HG02840 (cell line): ENCODE data around the gene AP5S1.

Source experiments
- ATAC-seq: cut with Tn5 transposase; IDR thresholded peaks from one replicate; pipeline ENCODE4 v1.9.1; 2021; ENCODE audit warnings: mild to moderate bottlenecking, moderate library complexity, moderate number of reproducible peaks; ENCODE audit not compliant: unreplicated experiment, low FRiP score

The AP5S1 gene, protein sequence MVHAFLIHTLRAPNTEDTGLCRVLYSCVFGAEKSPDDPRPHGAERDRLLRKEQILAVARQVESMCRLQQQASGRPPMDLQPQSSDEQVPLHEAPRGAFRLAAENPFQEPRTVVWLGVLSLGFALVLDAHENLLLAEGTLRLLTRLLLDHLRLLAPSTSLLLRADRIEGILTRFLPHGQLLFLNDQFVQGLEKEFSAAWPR

GRCh38 chr20:3820048-3820900, at the start of gene AP5S1:
Gene AP5S1, plus strand, starts transcription at chr20:3820547. Its CDS starts 1,571 bp downstream, at chr20:3822118.
- peak; percentile 81 for ATAC-seq

GRCh38 chr20:3771552-3772058, 48.7 kb upstream of the AP5S1 start:
- ATAC-seq, result no peak

GRCh38 chr20:3775457-3776108, 44.8 kb upstream of the AP5S1 start:
- no peak for ATAC-seq

- no peak for ATAC-seq
Measured at GRCh38 chr20:3777381-3777715, 43.0 kb upstream of the AP5S1 start.

DNA sequence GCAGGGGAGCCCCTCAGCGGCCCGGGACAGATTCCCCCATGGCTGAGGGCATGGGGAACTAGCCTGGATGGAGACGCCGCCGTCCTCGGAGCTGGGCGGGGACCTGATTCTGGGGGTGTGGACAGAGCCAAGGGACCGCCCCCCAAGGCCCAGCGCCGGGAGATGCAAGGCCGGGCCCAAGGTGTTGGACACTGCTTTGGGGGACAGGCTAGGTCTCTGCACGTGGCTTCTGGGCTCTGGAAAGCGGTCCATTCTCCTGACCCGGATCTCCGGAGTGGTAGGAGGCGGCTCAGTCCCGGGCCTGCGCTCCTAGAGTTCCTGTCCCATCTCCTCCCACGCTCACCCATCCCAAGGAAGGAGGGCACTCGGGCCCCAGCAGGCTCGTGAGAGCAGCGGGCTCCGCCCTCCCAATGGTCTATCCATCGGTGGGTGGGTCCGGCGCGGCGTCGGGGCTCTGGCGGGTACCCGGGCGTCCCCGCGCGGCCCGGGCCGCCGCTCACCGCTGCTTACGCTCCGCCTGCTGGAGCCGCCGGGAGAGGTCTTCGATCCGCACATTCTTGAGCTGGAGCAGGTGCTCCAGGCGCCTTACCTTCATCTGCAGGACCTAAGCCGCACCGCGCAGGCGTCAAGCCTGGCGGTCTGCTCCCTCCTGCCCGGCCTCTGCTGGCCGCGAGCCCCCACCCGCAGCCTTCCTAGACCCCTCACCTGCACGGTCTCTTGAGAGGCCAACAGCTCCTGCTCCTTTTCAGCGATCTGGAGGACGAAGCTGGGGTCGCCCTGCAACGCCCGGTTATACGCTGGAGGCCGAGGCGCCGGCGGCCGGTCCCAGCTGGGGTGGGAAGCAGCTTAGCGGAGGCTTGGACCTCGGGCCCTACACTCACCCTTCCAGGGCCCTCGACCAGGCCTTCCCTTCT, 42.4 kb upstream of the AP5S1 start:
- no peak for ATAC-seq

- no peak for ATAC-seq
Measured at GRCh38 chr20:3778976-3779375, 41.4 kb upstream of the AP5S1 start.

DNA sequence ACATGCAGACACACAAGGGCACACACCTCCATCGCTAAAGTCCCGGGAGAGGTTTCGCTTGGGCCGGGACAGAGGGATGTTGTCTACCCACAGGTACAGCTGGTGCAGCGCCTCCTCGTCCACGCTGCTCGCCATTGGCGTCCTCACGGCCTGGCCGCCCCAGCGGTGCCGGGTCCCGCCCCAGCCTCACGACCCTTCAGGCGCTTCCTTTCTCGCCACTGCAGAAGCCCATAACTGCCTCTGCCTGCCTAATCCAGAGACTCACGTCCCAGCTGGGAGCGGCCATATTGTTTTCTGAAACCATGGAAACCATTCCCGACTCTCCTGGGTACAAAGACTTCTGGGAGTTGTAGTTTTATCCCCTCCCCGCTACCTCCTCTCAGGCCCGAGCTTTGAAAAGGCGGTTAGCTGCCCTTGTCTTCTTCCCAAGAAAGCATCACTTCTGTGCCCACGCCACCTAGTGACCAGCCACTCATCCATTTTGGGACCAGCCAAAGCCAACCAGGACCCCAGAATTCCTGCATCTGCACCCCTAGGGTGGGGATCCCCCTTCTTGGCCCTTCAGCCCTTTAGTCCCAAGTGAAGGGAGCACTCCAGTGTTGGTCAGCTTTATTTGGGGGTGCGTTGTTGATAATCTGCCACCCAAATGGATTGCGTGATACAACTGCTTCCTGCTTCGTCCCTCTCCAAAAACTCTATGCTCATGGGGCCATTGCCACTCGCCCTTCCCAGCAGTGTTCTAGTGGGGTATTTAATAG, 39.0 kb upstream of the AP5S1 start, which contains the start of gene SPEF1:
SPEF1 (minus strand) TSS at position 296 of the 758 bp plus-strand sequence; CDS start at position 135, 161 bp downstream.
- ATAC-seq, result peak; percentile 52

DNA sequence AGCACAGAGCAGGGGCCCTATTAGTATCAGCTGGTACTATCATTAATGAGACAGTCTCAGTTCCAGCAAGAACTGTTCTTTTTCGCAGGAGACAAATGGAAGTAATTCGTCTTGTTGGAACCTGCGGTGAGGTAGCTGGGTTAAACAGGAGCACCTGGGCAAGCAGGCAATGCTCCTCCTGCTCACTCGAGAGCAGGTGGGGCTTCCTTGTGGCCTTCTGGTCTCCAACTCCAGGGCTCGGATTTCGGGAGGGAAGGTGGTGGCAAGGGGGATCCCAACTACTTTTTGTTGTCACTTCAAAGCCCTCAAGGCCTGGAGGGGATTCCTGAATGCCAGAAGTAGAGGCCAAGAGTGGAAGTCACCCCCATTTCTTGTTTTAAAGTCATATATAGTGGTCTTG, 37.8 kb upstream of the AP5S1 start:
- no peak for ATAC-seq

GRCh38 chr20:3783068-3783489, 37.3 kb upstream of the AP5S1 start:
- no peak for ATAC-seq

DNA sequence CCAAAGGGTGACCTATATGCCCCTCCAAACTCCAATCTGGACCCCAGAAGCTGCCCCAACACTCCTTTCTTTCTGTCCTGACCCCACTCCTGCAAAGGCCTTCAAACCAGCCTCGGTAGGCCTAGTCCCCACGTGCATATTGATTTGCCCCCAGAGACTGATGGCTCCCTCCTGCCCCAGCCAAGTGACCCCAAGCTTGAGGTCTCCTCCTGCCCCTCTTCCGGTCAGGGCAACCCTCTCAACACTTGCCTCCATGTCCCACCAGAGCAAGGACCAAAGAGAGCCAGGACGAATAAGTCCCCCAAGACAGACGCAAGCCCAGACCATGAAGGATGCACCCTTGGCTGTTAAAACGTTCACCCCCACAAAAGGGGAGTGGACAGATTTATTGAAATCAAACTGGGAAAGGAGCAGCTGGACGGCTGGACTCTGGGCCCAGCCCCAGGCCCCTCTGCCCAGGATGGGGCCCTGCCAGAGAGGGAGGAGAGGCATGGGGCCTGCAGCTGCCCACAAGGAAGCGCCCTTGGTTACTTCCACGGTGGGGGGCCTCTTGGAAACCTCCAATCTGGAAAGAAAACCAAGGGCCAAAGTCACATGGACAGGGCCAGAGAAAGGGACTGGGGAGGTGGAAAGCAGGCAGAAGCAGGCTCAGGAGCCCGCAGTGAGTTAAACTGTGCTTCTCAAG, 36.7 kb upstream of the AP5S1 start:
- no peak for ATAC-seq

DNA sequence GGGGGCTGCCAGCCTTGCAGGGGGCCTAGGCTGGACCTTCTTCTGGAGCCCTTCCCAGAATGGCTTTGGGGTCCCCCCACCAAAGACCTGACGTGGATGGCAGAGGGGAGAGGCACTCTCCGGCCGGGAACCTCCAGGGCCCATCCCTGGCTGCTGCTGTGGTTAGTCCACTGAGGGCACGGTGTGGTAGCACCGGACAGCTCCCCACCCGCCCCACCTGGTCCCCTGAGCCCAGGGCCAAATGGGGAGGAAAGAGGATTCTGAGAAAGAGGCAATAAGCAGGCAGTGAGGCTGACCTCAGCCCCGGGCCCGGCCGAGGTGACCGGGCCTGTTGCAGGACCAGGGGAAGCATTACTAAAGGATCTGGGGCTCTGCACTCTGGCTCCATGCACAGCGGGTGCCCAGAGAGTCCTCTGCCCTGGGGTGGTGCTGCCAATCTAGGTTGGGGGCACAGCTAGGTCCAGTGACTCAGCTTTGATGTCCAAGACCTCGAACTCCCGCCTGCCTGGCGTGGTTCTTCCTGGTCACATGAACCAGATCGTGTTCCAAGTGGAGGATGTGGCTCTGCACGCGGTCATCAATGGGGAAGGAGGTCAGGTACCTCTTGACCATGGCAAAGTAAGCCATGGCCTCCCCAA, 36.0 kb upstream of the AP5S1 start:
- no peak for ATAC-seq

DNA sequence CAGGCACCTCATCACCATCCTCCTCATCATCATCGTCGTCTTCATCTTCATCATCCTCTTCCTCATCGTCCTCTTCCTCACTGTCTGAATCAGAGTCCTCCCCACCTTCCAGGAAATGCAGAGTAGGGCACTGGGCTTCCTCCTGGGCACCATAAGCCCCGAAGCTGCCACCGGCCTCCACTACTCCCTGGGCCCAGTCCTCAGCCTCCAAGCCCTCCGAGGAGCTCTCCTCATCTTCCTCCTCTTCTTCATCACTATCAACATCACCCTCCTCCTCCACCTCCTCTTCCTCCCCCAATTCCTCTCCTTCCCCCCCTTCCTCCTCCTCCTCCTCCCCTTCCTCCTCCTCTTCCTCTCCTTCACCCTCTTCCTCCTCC, 35.5 kb upstream of the AP5S1 start:
- ATAC-seq, result no peak

DNA sequence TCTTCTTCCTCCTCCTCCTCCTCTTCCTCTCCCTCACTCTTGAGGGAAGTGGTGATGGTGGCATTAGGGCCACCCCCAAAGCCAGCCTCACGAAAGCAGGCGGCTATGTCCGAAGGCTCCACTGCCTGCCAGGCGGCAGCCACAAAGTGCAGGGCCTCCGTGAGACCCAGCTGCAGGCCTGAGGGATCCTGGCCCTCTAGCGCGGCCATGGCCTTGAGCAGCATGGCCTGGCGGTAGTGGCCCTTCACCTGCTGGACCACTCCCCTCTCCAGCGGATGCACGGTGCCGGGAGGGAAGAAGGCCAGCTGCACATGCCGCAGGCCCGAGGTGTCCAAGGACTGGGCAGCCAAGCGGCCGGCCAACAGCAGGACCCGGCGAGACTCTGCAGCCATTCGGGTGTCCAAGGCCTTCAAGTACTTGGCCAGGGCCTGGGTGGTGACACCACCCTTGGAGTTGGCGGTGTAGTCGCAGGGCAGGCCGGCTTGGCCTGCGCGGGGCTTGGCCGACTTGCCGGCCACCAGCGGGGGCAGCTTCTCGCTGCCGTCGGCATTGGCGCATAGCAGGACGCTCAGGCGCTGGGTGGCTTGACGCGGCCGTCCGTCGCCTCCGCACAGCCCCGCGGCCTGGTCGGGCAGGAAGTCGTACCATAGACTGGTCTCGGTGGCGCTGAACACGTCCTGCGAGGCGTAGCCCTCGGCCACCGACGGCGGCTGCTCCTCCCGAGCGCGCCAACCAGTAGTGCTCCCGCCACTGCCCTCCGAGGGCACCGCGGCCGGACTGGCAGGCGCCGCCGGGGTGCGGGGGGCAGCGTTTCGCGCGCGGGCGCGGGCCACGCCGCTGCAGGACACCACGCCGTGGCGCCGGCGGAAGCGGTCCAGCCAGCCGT, 34.9 kb upstream of the AP5S1 start:
- ATAC-seq, result no peak

- no peak for ATAC-seq
Measured at GRCh38 chr20:3786126-3786484, 34.2 kb upstream of the AP5S1 start.

DNA sequence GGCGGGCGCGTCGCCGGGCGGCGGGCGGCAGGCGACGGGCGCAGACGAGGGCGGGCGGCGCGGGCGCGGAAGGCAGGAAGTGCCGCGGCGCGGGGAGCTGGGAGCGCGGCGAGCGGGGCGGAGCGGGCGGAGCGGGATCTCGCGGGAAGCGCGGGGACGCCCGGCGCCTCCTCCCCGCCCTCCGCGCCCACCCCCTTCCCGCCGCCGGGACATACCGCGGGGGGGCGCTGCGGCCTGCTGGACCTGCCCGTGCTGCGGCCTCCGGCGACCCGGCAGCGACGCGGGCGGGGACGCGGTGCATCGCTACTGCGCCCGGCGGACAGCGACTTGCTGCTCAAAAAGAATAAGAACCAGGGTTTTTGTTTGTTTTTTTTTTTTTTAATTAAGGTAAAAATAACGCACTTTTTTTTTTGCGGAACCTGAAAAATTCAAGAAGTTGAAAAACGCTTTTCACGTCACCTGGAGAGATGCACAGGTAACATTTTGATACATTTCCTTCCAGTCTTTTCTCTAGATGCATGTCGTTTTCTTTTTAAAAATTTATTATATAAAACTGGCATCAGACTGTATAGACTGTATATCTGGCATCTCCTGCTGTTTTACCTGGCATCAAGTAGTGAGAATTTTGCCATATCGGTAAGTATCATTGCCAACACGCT, 33.6 kb upstream of the AP5S1 start, which contains the start of gene CENPB:
CENPB (minus strand) TSS at position 76 of the 659 bp plus-strand sequence. CDS start 257 bp downstream, outside the sequence.
- ATAC-seq, result peak; percentile 68

GRCh38 chr20:3787324-3788014, 32.9 kb upstream of the AP5S1 start:
- ATAC-seq, result no peak
